ENCODE data around the gene INPP5A.

- TF ChIP-seq, protein P1, sequence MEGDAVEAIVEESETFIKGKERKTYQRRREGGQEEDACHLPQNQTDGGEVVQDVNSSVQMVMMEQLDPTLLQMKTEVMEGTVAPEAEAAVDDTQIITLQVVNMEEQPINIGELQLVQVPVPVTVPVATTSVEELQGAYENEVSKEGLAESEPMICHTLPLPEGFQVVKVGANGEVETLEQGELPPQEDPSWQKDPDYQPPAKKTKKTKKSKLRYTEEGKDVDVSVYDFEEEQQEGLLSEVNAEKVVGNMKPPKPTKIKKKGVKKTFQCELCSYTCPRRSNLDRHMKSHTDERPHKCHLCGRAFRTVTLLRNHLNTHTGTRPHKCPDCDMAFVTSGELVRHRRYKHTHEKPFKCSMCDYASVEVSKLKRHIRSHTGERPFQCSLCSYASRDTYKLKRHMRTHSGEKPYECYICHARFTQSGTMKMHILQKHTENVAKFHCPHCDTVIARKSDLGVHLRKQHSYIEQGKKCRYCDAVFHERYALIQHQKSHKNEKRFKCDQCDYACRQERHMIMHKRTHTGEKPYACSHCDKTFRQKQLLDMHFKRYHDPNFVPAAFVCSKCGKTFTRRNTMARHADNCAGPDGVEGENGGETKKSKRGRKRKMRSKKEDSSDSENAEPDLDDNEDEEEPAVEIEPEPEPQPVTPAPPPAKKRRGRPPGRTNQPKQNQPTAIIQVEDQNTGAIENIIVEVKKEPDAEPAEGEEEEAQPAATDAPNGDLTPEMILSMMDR (conservative IDR thresholded peaks at IDR 0.05): no peak
- TF ChIP-seq ZFX (IDR thresholded peaks at IDR 0.05): no peak
These were observed 175.2 kb downstream of the INPP5A start for GRCh38 chr10:132712743-132713142.
